GM18858 (cell line): ENCODE data around the gene OR7G2.
"Not testable (repeated sequence)": the region's sequence is repeated elsewhere in the genome, so short reads cannot be mapped to it uniquely, and the experiment has no call there.

ENCODE experiments used
- ATAC-seq: cut with Tn5 transposase; IDR thresholded peaks from one replicate; pipeline ENCODE4 v1.9.1; 2021; ENCODE audit not compliant: unreplicated experiment

OR7G2 gene

GRCh38 chr19:9075064-9075949, 32.0 kb downstream of the OR7G2 start:
- no peak for ATAC-seq

GRCh38 chr19:9073806-9074205, 33.5 kb downstream of the OR7G2 start:
- no peak for ATAC-seq

DNA sequence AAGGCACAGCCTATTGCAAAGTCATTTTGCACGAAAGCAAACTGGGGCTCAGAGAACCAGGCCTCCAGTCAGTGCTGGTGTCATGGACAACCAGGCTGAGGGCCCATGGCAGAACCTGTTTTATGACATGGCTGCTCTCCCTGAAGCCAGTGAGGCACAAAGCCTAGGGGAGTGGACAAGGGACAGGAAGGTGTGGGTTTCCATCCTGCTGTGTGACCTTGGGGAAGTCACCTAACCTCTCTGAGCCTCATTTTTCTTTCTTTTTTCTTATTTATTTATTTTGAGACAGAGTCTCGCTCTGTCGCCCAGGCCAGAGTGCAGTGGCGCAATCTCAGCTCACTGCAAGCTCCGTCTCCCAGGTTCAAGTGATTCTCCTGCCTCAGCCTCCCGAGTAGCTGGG, 35.6 kb downstream of the OR7G2 start:
- not testable (repeated sequence) for ATAC-seq

- ATAC-seq, result no peak
These were observed 37.2 kb downstream of the OR7G2 start for GRCh38 chr19:9070066-9070465.

GRCh38 chr19:9065457-9066014, 41.7 kb downstream of the OR7G2 start:
- ATAC-seq, result no peak

- no peak for ATAC-seq
These were observed 45.4 kb downstream of the OR7G2 start for GRCh38 chr19:9061879-9062278.

GRCh38 chr19:9060564-9061340, 46.5 kb downstream of the OR7G2 start:
- ATAC-seq, result no peak

DNA sequence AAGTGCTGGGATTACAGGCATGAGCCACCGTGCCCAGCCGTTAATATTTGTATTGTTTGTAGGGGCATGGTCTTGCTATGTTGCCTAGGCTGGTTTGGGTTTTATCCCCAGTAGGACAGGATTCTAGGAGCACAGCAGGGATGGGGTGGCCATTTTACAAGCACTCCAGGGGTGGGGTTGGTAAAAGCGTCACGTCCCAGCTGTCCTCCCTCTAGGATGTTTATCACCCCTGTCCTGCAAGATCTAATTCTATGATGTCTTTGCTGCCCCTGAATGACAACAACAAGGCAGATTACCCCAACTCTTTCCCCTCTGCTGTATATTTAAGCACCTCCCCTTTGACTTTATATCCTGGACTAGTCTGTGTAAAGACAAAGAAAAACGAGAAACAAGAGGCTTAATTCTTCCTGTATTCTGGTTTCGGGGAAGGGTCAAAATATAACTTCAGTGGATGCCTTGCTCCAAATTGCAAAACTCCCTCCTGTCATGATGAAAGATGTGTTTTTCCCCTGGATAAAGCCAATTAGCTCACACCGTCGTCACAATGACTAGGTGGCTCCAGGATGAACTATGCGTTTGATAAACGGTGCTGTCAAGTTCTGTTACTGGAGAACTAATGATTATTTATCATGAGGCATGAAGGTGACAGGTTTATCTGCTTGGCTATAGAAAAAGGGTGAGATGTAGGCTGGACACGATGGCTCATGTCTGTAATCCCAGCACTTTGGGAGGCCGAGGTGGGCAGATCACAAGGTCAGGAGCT, 48.2 kb downstream of the OR7G2 start:
- ATAC-seq, result no peak

GRCh38 chr19:9057505-9058258, 49.6 kb downstream of the OR7G2 start:
- ATAC-seq, result no peak

GRCh38 chr19:9056131-9056530, 51.1 kb downstream of the OR7G2 start:
- ATAC-seq, result not testable (repeated sequence)

- ATAC-seq, result no peak
These were observed 52.5 kb downstream of the OR7G2 start for GRCh38 chr19:9054765-9055164.

- no peak for ATAC-seq
These were observed 53.1 kb downstream of the OR7G2 start for GRCh38 chr19:9054207-9054606.

- ATAC-seq, result not testable (repeated sequence)
These were observed 53.6 kb downstream of the OR7G2 start for GRCh38 chr19:9053674-9054073.

DNA sequence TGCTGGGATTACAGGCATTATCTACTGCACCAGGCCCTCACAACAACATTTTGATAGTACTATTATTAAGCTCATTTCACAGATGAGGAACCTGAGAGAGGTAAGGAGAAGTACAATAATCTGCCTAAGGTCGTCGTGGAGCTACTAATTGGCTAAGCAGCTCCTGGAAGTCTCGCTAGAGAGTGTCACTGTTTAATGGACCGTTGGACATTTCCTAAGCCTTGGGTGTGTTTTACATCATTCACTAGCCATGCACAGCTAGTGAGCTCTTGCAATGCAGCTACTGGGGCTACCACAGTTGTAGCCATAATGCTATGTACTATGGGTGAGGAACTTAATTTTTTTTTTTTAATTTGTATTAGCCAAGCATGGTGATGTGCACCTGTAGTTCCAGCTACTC, 54.4 kb downstream of the OR7G2 start:
- ATAC-seq, result no peak
